Loucy (cell line): ENCODE results near the gene ATRNL1.

Source experiments
- H2AFZ ChIP-seq: fragments of 200-600 bp; sonication (generic); 2 replicates; pipeline ENCODE4 v1.6.0; 2016; ENCODE audit warnings: antibody characterized with exemption, mild to moderate bottlenecking, low read length, moderate library complexity
- H3F3A ChIP-seq: fragments of 200-600 bp; 2 replicates; pipeline ENCODE4 v1.6.0; 2016; ENCODE audit warnings: antibody characterized with exemption, low read depth, mild to moderate bottlenecking
- H3K27me3 ChIP-seq: fragments of 200-600 bp; sonication (generic); 2 replicates; pipeline ENCODE4 v1.6.1; 2014; ENCODE audit warnings: low read length, mild to moderate bottlenecking; ENCODE audit not compliant: insufficient read depth, poor library complexity, severe bottlenecking
- H3K36me3 ChIP-seq: fragments of 200-600 bp; sonication (generic); 2 replicates; pipeline ENCODE4 v1.6.1; 2016; ENCODE audit warnings: low read length; ENCODE audit not compliant: insufficient read depth
- H3K4me1 ChIP-seq: fragments of 200-600 bp; sonication (generic); 2 replicates; pipeline ENCODE4 v1.5.1; 2014; ENCODE audit warnings: low read length, mild to moderate bottlenecking; ENCODE audit not compliant: insufficient read depth, poor library complexity, severe bottlenecking
- H3K4me2 ChIP-seq: fragments of 200-600 bp; sonication (generic); 2 replicates; pipeline ENCODE4 v1.6.0; 2014; ENCODE audit warnings: antibody characterized with exemption, low read length, low read depth, mild to moderate bottlenecking; ENCODE audit not compliant: poor library complexity, severe bottlenecking
- H3K4me3 ChIP-seq: fragments of 200-600 bp; sonication (generic); 2 replicates; pipeline ENCODE4 v1.5.1; 2014; ENCODE audit warnings: low read length, mild to moderate bottlenecking, mixed read lengths; ENCODE audit not compliant: poor library complexity, severe bottlenecking
- H3K79me2 ChIP-seq: fragments of 200-600 bp; sonication (generic); 2 replicates; pipeline ENCODE4 v1.6.1; 2014; ENCODE audit warnings: low read length; ENCODE audit not compliant: insufficient read depth
- H3K9ac ChIP-seq: fragments of 200-600 bp; sonication (generic); 2 replicates; pipeline ENCODE4 v1.6.0; 2014; ENCODE audit warnings: mild to moderate bottlenecking, low read depth, low read length, moderate library complexity; ENCODE audit not compliant: poor library complexity, severe bottlenecking
- H3K9me2 ChIP-seq: fragments of 200-600 bp; sonication (generic); replicated peaks from 2 replicates; pipeline ENCODE4 v1.6.1; 2016; ENCODE audit warnings: low read depth, low read length, mixed read lengths
- H3K9me3 ChIP-seq: fragments of 200-600 bp; sonication (generic); 2 replicates; pipeline ENCODE4 v1.6.1; 2014; ENCODE audit warnings: mild to moderate bottlenecking, antibody characterized with exemption, low read length, low read depth; ENCODE audit not compliant: insufficient read depth
- H4K20me1 ChIP-seq: fragments of 200-600 bp; sonication (generic); 2 replicates; pipeline ENCODE4 v1.6.0; 2014; ENCODE audit warnings: antibody characterized with exemption, low read length, mild to moderate bottlenecking; ENCODE audit not compliant: insufficient read depth, poor library complexity, severe bottlenecking
- EZH2phosphoT487 ChIP-seq: fragments of 200-600 bp; IDR thresholded peaks from 2 replicates; pipeline ENCODE4 v1.6.1; 2018; ENCODE audit warnings: antibody characterized with exemption, mild to moderate bottlenecking, moderate library complexity, borderline replicate concordance
- TF ChIP-seq, protein P1 (sequence below): fragments of 200-600 bp; sonication (generic); conservative IDR thresholded peaks from 2 replicates; pipeline ENCODE4 v1.5.1; 2014; ENCODE audit warnings: mild to moderate bottlenecking, antibody characterized with exemption, low read length

The ATRNL1 gene

DNA sequence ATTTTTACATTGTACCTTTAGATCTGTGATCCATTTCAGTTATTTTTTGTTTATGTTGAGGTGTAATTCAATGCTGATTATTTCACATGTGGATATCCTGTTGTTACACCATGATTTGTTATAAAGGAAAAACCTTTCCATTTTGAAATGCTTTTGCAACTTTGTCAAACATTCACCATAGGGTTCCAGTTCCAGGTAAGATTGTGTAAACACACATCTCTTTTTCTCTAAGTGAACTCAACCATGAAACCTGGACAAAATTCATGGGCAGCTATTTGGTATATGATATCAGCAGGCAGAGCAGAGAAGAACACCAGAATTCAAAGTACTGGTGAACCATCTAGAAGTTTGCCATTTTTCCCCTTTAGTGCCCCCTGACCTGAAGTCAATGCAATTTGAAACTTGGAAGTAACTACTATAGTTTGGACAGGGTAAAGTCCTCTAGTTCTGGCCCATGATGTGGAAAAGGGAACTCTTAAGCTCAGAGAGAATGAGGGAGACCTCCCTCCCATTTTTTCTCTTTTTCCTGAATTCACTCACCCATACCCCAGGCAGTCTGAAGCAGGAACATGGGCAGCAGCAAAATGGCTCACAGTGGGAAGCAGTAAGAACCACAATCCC is 446.1 kb downstream of the ATRNL1 start:
- TF ChIP-seq, protein P1, sequence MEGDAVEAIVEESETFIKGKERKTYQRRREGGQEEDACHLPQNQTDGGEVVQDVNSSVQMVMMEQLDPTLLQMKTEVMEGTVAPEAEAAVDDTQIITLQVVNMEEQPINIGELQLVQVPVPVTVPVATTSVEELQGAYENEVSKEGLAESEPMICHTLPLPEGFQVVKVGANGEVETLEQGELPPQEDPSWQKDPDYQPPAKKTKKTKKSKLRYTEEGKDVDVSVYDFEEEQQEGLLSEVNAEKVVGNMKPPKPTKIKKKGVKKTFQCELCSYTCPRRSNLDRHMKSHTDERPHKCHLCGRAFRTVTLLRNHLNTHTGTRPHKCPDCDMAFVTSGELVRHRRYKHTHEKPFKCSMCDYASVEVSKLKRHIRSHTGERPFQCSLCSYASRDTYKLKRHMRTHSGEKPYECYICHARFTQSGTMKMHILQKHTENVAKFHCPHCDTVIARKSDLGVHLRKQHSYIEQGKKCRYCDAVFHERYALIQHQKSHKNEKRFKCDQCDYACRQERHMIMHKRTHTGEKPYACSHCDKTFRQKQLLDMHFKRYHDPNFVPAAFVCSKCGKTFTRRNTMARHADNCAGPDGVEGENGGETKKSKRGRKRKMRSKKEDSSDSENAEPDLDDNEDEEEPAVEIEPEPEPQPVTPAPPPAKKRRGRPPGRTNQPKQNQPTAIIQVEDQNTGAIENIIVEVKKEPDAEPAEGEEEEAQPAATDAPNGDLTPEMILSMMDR: no peak
- no peak for TF ChIP-seq EZH2phosphoT487
- Histone ChIP-seq H3K9me2 (no peaks in the 10 kb centered on the region), H3K4me1 (no peaks in the 10 kb centered on the region), H3F3A (no peaks in the 10 kb centered on the region), H3K27me3 (no peaks in the 10 kb centered on the region), H3K36me3 (no peaks in the 10 kb centered on the region), H4K20me1 (no peaks in the 10 kb centered on the region), H3K4me3 (no peak overlapping the region), H3K9ac (no peak overlapping the region), H3K9me3 (peaks cover 4% of the 10 kb centered on the region; the same call in 1 of the 2 replicates), H2AFZ (no peak overlapping the region), H3K4me2 (no peak overlapping the region), H3K79me2 (no peaks in the 10 kb centered on the region)

DNA sequence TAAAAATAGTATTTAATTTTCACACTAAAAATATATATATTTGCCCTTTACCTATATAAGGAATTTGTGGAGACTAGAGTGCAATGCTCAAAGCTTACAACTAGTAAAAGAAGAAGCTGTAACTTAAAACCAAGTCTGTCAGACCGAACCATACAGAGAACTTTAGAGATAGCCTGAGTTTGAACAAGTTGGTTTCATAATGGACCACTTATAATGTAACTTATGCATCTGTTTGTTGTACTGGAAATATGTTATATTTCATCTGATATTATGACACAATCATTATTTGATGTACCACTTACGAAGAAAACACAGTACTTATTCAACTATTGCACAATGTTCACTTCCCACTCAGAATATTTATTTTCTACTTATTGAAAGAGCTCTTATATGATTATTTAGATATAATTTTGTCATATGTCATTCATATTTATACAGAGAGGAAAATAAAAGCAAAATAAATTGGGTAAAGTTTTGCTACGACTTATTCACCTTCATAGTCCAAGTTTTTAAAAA is 462.8 kb downstream of the ATRNL1 start:
- TF ChIP-seq, protein P1: no peak
- no peak for TF ChIP-seq EZH2phosphoT487
- Histone ChIP-seq H3K27me3 (no peaks in the 10 kb centered on the region), H3K9me2 (no peaks in the 10 kb centered on the region), H3F3A (no peaks in the 10 kb centered on the region), H3K4me3 (no peak overlapping the region), H4K20me1 (no peaks in the 10 kb centered on the region), H2AFZ (no peak overlapping the region), H3K36me3 (no peaks in the 10 kb centered on the region), H3K79me2 (no peaks in the 10 kb centered on the region), H3K4me1 (no peaks in the 10 kb centered on the region), H3K9ac (no peak overlapping the region), H3K9me3 (no peaks in the 10 kb centered on the region), H3K4me2 (no peak overlapping the region)

DNA sequence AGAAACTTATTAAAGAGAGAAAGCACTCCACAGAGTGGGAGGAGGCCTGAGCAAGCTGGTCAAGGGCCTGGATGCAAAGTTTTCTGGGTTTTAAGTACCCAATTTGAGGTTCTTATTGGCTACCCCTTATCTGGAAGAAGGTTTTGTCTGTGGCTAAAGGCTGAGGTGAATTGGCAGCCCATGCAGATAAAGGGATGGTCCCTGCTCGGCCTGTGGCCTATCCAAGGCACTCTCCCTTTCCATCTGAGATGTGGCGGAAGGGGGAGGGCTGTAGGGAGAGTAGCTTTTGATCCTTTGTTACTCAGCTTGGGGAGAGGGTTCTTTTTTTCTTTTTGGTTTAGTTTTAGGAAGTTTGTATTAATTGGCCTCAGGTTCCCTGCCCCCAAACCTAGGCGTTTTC is 465.1 kb downstream of the ATRNL1 start:
- TF ChIP-seq, protein P1: no peak
- TF ChIP-seq EZH2phosphoT487: no peak
- Histone ChIP-seq H3K27me3 (no peaks in the 10 kb centered on the region), H3K9me2 (no peaks in the 10 kb centered on the region), H3K4me3 (no peak overlapping the region), H3K4me2 (no peak overlapping the region), H3K79me2 (no peaks in the 10 kb centered on the region), H3K4me1 (no peaks in the 10 kb centered on the region), H3K9ac (no peak overlapping the region), H3F3A (no peaks in the 10 kb centered on the region), H3K9me3 (no peaks in the 10 kb centered on the region), H4K20me1 (no peaks in the 10 kb centered on the region), H2AFZ (no peak overlapping the region), H3K36me3 (no peaks in the 10 kb centered on the region)
